Skeletal muscle cell (primary cell): ENCODE measurements around the gene MYO5B.
"Not testable (repeated sequence)": the region's sequence is repeated elsewhere in the genome, so short reads cannot be mapped to it uniquely, and the experiment has no call there.

Experiments
- DNase-seq: peaks from one replicate; pipeline ENCODE4 v3.0.0-alpha.2; 2010; ENCODE audit warnings: low read depth
- H3K4me3 ChIP-seq: 2 replicates; pipeline ENCODE4 v1.5.1; 2011; ENCODE audit warnings: low read depth, mild to moderate bottlenecking, control low read depth, low read length, moderate library complexity

MYO5B gene

DNA sequence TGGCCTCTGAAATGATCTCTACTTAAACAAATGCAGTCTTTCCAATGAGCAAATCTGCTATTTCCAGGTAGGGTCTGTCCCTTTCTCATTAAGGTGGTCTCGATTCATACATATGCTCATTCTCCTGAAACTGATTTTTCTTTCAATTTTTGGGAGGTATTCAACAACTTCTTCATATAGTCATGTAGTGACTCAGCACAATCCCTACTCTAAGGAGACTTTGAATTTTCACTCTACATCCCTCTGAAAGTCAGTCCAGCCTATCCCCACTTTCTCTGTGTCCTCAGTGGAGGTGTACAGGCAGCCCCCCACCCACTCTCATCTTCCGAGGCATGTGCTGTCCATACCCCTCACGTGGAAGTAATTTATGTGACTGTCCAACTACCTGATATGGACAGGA, 281.7 kb downstream of the MYO5B start:
- no peak for DNase-seq
- no peak overlapping the region for H3K4me3 ChIP-seq

DNA sequence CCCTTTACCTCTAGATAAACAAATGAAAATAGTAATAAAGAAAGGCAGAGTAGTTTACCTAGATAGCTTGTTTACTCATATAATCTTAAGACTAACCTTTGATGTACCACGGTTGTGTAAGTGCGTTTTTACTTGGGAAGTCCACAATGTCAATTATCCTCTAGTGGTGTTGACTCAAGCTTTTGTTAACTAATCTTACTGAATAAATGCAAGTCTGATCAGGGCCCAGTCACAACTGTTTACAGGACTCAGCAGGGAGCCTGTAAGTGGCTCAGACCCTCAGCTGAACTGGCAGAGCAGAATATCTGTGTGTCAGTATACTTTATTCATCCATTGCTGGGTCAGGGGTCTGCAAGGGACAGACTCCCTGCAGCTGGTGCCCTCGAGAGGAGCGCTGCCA, 283.5 kb downstream of the MYO5B start:
- DNase-seq, result no peak
- H3K4me3 ChIP-seq, result no peak overlapping the region

DNA sequence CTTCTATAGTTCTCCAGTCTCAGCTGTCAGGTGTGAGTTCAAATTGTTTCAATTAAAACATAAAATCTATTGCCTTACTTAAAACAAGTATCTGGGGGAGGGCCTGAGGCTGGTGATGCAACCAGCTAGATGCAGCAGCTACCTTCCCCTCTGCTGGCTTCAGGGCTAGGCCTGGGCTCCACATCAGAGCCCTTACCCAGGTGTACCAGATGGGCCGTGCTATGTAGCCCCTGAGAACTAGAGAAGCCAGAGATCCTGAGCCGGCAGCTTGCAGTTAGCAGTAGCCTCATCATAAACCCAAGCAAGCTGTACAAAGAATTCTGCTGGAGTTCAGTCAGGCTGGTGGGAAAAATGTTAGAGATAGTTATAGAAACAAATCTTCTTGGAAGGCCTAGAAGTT, 284.0 kb downstream of the MYO5B start:
- no peak for DNase-seq
- H3K4me3 ChIP-seq, result no peak overlapping the region

DNA sequence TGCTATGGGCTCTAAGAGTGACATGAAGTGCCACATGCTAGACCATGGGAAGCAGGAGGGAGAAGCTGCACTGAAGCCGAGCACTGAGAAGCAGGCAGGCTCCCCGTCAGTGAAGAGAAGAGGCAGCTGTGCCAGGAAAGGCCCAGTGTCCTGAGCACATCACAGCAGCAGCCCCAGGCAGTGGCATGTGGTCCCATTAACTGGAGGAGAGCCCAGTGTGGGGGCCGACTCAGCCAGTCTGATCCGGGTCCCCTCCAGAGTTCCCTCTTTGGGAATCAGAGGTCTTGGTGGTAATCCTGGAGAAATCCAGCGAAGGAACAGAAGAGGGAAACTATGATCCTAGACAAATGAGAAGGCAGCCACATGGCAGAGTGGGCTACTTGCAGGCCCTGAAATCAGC, 284.9 kb downstream of the MYO5B start:
- H3K4me3 ChIP-seq, result no peak overlapping the region
- DNase-seq, result no peak

DNA sequence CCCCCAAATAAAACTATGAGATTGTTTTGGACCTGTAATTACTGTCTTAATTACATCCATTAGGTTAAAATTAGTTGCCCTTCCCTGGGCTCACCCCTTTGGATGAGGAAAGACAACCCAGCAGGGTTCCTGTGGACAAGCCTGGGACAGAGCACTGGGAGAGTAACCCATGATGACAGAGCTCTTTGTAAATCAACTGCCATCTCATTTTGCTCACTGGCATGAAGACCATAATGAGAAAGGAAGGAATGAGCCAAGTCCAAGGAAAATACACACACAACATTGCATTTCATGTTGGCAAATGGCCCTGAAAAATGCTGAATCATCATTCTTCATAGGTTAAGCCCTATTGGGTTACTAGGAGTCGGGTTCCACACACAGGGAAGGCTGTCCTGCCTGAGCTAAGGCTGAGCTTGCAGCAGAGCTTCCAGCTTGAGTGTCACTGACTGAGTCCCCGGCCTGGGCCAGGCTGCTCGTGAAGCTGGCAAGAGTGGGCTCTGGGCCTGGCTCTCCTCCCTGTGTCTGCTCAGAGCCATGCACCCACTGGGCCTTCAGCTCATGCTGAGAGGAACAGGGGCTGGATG, 287.5 kb downstream of the MYO5B start:
- no peak overlapping the region for H3K4me3 ChIP-seq
- DNase-seq, result peak; percentile 40

DNA sequence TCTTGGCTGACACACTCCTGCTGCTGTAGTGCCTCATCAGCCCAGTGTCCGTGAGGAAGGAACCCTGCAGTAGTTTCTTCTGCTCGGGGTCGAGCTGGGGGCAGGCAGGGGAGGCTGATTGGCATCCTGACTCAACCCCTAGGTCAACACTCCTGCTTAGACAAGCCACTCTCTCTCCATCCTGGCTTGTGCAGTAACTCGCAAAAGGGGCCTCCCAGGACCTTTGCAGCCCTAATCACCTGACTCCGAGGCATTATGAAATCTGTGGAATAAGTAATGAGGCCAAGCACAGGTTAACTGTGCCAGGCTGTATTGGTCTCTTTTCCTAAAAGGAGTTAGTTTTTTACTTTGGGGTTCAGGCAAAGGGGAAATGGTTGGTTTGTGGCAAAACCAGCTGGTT, 289.2 kb downstream of the MYO5B start:
- DNase-seq, result no peak
- H3K4me3 ChIP-seq, result no peak overlapping the region

DNA sequence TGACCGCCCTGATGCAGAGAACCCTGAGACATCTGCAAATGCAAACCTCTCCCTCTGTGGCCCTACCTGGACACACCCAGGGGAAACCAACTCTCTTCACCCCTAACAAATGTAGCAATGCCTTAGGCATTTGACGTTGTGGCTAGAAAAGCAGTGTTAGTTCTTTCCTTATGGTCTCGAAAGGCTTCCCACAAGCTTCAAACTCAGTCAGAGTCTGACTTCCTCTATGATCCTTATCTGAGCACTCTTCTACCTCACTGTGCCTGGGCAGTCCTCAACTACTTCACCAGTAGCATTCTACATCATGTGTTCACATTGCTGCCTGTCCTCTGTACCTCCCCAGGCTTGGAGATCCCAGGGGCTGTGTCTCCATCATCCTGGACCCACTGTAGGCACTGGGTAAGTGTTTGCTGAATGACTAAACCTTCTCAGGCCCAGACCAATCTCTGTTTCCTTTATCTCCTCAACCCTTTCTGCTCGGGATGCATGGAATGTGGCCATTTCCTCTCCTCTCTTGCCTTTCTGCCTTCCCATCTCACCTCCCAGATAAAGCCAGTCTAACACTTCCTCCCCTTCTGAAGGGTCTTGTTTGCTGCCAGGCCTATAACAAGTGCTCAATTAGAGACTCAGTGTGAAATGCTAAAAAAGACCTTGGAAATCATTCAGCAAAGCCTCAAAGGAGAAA, 289.9 kb downstream of the MYO5B start:
- no peak for DNase-seq
- no peak overlapping the region for H3K4me3 ChIP-seq

DNA sequence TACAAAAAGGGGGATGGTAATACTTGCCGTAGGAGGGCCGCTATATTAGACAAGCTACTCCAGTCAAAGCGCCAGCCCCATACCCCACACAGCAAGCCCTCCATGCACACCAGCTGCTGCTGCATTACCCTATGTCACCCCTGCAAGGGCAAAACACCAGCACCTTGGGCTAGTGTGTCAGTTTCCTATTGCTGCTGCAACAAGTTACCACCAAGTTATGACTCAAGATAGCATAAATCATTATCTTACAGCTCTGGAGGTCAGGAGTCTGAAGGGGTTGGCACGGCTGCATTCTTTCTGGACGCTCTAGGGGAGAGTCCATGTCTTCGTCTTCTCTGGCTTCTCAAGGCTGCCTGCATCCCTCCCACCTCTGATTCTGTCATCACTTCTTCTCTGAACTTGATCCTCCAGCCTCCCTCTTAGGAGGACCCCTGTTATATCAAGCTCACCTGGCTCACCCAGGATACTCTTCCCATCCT, 293.0 kb downstream of the MYO5B start:
- no peak overlapping the region for H3K4me3 ChIP-seq
- DNase-seq, result no peak

DNA sequence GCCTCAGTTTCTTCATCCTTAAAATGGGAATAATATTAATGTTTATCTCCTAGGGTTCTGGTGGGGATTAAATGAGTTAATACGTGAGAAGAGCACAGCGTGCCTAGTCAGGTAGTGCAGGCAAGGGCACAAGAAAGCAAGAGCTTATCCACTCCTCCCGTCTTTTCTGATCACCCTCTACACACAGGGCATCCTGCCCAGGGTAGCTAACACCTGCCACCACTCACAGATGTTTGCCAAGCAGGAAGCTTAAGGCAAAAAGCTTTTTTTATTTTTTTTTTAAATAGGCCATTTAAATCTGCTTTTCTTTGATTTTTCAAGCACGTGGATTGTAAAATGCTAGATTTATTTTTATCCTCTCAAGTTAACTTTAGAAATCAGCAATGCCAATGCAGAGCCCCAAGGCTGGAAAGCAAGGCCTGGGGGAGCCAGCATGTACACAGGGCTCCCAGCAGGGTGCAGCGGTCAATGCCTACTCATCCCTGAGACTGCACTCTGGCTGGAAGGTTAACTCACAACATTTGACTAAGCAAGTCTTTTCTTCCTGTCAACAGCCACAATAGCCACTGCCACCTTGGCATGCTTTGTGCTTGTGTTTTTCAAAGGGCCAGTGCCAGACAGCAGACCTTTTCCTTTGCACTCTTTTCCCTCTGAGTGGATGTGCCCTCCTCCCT, 295.2 kb downstream of the MYO5B start:
- no peak for DNase-seq
- H3K4me3 ChIP-seq, result no peak overlapping the region

DNA sequence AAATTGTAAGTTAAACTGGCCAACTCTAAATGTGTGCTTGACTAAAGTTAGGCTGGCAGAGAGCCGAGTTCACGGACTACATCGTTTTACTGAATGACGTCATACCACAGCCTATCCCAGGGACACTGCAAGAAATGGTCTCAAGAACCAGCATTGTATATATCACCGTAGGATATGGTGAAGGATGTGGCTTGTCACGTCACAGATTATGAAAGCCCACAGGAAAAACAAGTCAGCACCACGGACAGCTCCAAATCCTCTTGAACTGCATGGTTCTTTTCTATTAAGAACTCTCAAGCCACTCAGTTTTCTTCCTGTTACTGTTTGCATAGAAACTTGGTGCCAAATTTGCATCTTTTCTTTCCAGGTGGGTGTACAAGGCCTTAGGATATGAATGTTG, 296.5 kb downstream of the MYO5B start:
- no peak overlapping the region for H3K4me3 ChIP-seq
- DNase-seq, result peak; percentile 30

DNA sequence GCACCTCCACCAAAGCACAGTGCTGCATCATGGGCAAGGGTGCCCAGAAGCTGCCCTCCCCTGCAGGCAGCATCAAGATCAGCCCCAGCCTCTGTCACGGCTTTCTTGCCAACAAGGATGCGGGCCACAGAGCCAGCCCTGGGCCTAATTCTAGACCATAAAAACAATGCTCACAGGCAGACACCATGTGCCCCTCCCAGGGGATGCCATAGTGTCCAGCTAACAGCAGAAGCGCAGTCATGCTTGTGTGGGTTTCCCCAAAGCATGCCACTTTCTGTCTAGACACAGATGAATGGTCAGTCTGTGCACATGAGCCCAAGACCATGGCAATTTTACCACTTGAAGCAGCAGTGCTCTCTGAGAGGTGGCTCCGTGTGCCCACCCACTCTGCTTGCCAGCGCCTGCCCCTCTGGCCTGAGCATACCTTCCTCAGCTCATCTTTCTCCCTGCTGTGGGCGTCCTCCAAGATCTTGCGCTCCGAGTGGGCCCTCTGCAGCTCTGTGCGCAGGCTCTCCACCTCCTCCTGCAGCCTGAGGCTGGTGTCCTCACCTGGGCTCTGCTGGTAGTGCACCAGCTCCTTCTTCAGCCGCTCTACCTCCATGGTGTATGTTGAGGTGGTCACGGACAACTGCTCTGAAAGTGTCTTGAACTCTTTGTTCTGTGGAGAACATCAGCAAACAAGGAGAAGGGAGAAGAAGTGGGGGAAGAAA, 300.3 kb downstream of the MYO5B start:
- DNase-seq, result no peak
- H3K4me3 ChIP-seq, result no peak overlapping the region

DNA sequence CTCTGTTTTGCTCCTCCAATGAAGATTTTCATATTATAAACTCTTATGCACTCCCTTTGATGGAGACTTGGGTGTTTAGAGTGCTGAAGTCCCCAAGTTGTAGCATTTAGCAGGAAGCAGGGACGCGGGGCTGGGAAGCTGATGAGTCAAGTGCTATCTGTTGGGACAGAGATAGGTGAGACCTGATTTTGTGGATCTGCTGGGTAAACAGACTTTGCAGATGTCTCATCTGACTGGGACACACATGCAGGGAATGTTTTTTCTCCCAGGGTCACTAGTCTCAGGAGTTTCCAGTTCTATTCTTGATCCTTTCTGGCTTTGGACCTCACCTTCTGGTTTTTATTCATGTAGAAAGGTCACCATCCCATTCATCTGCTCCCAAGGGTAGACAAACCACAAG, 301.9 kb downstream of the MYO5B start:
- no peak overlapping the region for H3K4me3 ChIP-seq
- no peak for DNase-seq

DNA sequence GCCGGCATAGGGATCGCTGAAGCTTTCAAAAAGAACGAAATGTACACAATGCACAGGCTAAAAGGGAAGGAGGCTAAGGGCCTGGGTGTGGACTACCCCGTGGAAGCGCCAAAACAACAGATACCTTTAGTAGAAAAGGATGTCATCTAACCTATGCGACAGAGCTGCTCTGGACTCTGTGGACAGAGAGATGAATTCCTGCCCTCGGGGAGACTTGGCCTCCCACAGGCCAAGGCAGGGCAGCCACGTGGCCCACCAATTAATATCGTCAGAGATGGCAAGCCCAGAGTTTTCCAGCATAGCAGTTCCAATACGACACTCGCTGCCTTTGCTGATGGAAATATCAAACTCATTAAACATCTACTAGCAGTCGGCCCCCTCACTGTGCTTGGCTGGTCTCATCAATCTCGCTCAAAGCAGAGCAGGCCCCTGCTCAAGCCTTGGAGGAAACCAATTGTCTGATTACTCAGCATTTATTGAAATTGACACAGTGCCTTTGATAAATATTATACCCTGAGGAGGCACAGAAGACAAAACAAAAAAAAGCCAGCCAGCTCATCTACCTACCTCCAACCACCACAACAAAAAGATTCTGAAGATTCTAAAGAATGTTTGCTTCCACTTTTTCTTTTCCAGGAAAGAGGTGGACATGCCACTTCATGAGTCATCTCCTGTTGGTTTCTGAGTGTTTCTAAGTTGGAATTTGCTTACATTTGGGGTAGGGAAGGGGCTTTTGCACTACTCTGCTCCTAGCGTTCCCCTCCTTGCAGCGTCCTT, 302.6 kb downstream of the MYO5B start:
- DNase-seq, result no peak
- H3K4me3 ChIP-seq, result no peak overlapping the region

DNA sequence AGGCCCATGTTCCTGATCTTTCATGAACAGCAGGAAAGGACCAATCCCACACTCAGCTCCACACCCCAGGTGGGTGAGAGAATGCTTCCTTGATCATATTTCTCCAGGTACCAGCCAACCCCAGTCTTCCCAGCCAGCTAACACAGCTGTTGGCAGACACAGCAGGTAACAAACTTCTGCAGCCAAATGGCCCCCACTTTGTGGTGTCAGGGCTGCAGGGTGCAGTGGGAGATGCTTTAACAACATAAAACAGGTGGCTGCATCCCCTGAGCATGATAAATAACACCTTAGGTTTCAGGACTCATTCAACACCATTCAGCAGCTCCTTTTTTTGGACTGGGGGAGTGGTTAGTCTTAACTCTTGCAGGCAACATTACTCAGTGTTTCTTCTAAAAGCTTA, 304.9 kb downstream of the MYO5B start:
- DNase-seq, result no peak
- H3K4me3 ChIP-seq, result no peak overlapping the region

DNA sequence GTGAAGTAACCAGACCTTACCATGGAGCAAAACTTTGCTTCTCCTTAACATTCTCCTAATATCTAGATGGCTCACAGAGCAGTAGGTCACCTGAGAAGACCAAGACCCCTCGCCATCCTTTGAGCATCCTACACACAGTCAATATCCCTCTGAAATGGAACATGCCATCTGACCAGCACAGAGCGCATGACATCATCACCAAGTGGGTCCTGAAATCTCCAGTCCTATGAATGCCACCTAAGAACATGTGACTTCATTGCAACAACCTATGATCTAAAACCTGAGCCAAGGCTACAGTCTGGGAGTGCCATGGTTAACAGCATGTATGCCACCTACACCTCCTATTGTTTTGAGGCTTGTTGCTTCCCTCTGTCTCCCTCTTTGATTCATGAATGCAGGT, 305.4 kb downstream of the MYO5B start:
- DNase-seq, result not testable (repeated sequence)

DNA sequence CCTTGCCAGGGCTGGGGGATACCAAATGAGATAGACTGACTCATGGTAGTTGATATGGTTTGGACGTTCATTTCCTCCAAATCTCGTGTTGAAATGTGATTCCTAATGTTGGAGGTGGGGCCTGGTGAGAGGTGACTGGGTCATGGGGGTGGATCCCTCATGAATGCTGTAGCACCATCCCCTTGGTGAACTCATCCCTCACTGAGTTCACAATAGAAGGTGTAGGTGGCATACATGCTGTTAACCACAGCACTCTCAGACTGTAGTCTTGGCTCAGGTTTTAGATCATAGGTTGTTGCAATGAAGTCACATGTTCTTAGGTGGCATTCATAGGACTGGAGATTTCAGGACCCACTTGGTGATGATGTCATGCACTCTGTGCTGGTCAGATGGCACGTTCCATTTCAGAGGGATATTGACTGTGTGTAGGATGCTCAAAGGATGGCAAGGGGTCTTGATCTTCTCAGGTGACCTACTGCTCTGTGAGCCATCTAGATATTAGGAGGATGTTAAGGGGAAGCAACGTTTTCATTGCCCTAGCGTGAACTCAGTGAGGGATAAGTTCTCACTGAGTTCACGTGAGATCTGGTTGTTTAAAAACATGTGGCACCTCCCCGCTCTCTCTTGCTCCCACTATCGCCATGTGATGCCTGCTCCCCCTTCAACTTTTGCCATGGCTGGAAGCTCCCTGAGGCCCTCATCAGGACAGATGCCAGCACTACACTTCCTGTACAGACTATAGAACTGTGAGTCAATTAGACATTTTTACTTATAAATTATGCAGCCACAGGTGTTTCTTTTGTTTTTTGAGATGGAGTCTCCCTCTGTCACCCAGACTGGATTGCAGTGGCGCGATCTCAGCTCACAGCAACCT, 307.8 kb downstream of the MYO5B start:
- DNase-seq, result no peak
- no peak overlapping the region for H3K4me3 ChIP-seq

More for the DNA sequence above, 305.4 kb downstream of the MYO5B start:
- not testable (repeated sequence) for H3K4me3 ChIP-seq

DNA sequence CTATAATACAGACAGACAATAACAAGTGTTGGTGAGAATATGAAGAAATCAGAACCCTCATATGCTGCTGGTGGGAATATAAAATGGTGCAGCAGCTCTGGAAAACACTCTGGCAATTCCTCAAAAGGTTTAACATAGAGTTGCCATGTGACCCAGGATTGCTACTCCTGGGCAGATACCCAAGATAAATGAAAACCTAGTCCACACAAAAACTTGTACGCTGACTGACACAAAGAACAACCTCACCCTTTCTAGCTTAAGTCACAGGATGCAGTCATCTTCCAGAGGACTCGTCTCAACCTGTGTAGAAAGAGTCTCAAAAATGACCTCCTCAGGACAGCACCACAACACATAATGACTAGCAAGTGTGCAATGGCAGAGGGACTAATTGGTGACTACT, 310.0 kb downstream of the MYO5B start:
- H3K4me3 ChIP-seq, result no peak overlapping the region
- DNase-seq, result no peak

DNA sequence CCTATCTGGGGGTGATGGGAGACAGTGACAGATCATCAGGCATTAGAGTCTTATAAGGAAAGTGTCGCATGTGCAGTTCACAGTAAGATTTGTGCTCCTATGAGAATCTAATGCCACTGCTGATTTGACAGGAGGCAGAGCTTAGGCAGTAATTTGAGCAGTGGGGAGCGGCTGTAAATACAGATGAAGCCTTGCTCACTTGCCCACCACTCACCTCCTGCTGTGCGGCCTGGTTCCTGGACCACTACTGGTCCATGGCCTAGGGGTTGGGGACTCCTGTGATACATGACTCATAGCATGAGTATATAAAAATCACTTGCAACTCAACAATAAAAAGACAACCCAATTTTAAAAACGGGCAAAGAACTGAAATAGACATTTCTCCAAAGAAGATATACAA, 310.5 kb downstream of the MYO5B start:
- no peak for DNase-seq
- no peak overlapping the region for H3K4me3 ChIP-seq

DNA sequence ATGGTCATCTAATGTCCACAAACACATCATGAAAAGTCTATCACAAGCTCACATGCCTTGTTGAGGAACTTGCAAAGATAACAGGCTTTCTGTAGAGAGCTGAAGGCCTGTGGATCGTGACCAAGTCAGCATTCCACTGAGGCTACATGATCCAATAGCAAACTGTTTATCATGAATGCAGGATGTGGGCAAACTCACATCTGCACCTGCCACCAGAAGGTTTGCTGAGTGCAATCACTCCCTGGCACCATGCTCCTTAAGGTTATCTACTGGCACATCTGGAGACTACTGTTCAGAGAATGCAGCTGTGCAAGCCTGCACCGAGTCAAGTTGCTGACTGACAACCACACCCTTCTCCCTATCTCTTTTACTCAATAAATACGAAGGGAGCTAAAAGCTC, 314.3 kb downstream of the MYO5B start:
- DNase-seq, result no peak
- H3K4me3 ChIP-seq, result no peak overlapping the region
